ENCODE data around the gene BMP7.
"Not testable (repeated sequence)": the region's sequence is repeated elsewhere in the genome, so short reads cannot be mapped to it uniquely, and the experiment has no call there.

The BMP7 gene

GRCh38 chr20:57167971-57168701 is 98.3 kb downstream of the BMP7 start:
- DNase-seq (ENCODE audit: low read depth, low spot score), result no peak

GRCh38 chr20:57167292-57167655 is 99.2 kb downstream of the BMP7 start:
- no peak for DNase-seq (ENCODE audit: low read depth, low spot score)

GRCh38 chr20:57166568-57167291 is 99.7 kb downstream of the BMP7 start:
- DNase-seq (ENCODE audit: low read depth, low spot score), result peak; percentile 21

GRCh38 chr20:57165427-57166004 is 100.9 kb downstream of the BMP7 start:
- no peak for DNase-seq (ENCODE audit: low read depth, low spot score)

GRCh38 chr20:57164872-57165271 is 101.6 kb downstream of the BMP7 start:
- no peak for DNase-seq (ENCODE audit: low read depth, low spot score)

- DNase-seq (ENCODE audit: low read depth, low spot score), result no peak
Observed at GRCh38 chr20:57163041-57163440, 103.4 kb downstream of the BMP7 start.

- no peak for DNase-seq (ENCODE audit: low read depth, low spot score)
Observed at GRCh38 chr20:57162362-57162652, 104.1 kb downstream of the BMP7 start.

- no peak for DNase-seq (ENCODE audit: low read depth, low spot score)
Observed at GRCh38 chr20:57161478-57162361, 104.7 kb downstream of the BMP7 start.

- DNase-seq (ENCODE audit: low read depth, low spot score), result no peak
Observed at GRCh38 chr20:57160985-57161384, 105.5 kb downstream of the BMP7 start.

- DNase-seq (ENCODE audit: low read depth, low spot score), result no peak
Observed at GRCh38 chr20:57159945-57160610, 106.4 kb downstream of the BMP7 start.

- DNase-seq (ENCODE audit: low read depth, low spot score), result no peak
Observed at GRCh38 chr20:57159193-57159851, 107.1 kb downstream of the BMP7 start.

GRCh38 chr20:57158474-57158873 is 108.0 kb downstream of the BMP7 start:
- no peak for DNase-seq (ENCODE audit: low read depth, low spot score)

GRCh38 chr20:57157787-57158186 is 108.7 kb downstream of the BMP7 start:
- not testable (repeated sequence) for DNase-seq (ENCODE audit: low read depth, low spot score)

- no peak for DNase-seq (ENCODE audit: low read depth, low spot score)
Observed at GRCh38 chr20:57157106-57157691, 109.2 kb downstream of the BMP7 start.

- DNase-seq (ENCODE audit: low read depth, low spot score), result no peak
Observed at GRCh38 chr20:57156011-57156729, 110.3 kb downstream of the BMP7 start.

- no peak for DNase-seq (ENCODE audit: low read depth, low spot score)
Observed at GRCh38 chr20:57155415-57155814, 111.0 kb downstream of the BMP7 start.

GRCh38 chr20:57153238-57153905 is 113.1 kb downstream of the BMP7 start:
- no peak for DNase-seq (ENCODE audit: low read depth, low spot score)

GRCh38 chr20:57152557-57152956 is 113.9 kb downstream of the BMP7 start:
- DNase-seq (ENCODE audit: low read depth, low spot score), result no peak

GRCh38 chr20:57150559-57150958 is 115.9 kb downstream of the BMP7 start:
- DNase-seq (ENCODE audit: low read depth, low spot score), result no peak

Data from astrocyte of the hippocampus (primary cell).